CD4-positive, alpha-beta T cell treated with Interleukin-4 for 4 hours (primary cell): ENCODE results near the gene CD226.
"Not testable (repeated sequence)": the region's sequence is repeated elsewhere in the genome, so short reads cannot be mapped to it uniquely, and the experiment has no call there.

Source experiments
- DNase-seq: peaks from one replicate; pipeline ENCODE4 v3.0.0-alpha.2; 2020

The CD226 gene

DNA sequence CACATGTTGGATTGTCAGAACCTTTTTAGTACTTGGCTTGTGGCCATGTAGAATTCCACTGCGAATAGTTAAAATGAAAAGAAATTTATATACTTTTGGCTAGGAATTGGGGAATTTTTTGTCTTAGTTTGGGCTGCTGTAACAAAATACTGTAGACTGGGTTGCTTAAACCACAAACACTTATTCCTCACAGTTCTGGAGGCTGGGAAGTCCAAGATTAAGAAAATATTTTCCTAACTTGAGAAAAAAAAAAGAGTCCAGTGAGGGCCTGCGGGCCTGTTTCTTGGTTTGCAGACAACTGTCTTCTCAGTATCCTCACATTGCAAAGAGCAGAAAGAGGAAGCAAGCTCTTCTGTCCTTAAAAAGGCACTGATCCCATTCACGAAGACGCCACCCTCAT, 81.9 kb downstream of the CD226 start:
- no peak for DNase-seq

DNA sequence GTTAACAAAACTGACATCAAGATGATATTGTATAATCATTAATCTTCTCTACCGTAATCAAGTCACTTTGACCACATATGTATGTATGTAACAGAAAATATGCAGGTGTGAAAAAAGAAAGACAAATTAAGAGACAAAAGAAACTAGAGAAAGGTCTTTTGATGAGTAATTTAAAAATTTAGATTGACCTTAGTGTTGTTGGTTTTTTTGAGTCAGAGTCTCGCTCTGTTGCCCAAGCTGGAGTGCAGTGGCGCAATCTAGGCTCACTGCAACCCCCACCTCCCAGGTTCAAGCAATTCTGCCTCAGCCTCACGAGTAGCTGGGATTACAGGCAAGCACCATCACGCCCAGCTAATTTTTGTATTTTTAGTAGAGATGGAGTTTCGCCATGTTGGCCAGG, 82.9 kb downstream of the CD226 start:
- DNase-seq: not testable (repeated sequence)

DNA sequence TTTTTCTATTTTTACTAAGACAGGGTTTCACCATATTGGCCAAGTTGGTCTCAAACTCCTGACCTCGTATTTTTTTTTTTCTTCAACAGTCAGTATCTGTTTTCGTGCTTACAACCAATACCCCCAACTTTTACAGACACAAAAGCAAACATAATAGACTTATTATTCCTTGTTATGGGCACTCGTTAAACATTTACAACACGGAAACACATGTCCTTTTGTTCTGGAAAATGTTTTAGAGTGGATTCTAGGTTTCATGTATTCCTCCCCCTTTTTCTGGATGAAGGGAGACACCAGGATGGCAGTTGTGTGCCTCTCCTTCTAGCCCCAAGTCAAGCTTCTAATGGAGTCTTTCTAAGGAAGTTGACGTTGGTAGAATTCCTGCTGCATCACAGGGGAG, 88.8 kb downstream of the CD226 start:
- DNase-seq: no peak

DNA sequence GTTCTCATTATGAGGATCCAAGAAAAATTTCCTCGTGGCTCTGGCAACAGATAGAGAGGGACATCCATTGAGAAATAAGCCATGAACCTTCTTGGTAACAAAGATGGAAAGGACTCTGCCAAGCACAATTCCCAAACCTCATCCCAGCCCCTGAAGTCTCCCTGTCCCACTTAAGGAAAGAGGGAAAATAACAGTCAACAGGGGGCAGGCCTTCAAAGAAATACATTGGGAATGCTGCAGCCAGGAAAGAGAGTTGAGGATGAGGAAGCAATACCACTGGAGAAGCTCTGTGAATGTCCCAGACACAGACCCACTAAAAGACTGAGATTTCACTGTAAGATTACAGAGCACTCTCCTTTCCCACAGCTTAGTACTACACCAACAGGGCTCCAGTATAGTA, 93.2 kb downstream of the CD226 start:
- DNase-seq: no peak

DNA sequence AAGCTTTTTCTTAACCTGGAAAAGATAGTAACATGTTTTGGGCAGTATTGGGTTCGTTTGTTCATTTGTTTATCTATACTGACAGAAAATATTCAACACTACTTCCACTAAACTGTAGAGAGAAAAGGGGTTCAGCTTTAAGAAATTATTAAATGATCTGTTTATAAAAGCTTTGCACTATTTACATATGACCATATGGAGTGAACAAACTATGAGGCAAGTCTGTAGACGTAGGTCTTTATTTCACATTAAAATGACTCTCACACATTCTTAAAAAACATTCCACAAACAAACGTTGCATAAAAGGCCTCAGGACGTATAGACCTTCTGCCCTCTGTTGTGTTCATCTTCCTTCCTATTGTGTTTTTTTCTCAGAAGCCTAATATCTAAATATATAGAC, 94.6 kb downstream of the CD226 start:
- DNase-seq: no peak

DNA sequence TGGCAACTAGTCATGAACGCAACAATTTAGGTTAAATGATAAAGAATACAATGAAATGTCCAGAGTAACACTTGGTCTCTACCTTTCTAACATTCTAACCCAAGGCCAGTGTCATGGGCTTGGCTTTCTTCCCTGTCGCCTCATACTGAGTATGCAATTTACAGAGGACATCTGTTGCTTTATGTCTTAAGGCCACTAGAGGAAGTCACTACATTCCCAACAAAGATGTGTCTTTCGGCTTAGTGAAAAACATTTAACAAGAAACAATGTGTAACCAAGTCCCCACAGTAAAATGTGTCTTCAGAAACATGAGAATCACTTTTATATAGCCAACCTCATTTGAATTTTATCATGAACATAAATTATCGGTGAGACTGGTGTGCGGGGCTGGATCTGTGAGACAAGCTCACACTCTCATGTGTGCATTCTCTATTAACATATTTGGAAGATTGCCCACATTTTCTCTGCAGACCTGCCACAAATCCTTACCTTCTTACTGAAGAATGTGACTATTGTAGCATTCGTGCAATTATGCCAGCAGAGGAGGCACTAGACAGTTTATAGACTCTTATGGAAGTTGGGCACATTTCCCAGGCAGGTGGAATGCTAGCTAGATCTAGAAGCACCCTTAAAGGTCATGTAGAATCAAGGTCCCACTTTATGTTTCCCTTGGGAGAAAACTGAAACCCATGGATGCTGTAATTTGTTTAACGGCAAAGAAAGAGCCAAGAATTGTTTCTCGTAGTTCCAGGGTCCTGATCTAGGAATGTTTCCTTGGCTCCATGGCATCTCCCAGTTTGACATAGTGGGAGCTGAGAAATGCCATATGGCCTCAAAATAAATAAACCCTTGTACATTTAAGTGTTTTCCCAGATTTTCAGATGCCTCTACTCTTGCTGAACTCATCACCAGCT, 101.8 kb downstream of the CD226 start:
- no peak for DNase-seq

DNA sequence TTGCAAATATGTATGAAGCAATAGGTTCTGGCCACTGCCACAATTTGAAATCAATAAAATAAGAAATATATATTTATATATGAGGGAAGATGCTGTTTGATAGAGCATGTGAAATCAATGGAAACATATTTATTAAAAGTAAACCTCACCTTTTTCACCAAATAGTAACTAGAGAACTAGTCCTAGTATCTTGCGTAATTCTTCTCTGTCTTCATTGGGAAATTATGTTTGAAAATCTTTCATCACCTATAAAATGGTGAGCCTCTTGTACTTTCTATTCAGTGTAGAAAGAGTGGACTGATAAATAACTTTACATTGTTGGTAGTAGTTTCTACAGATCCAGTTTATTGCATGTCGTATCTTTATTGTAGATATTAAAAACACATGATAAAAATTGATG, 103.0 kb downstream of the CD226 start:
- no peak for DNase-seq

DNA sequence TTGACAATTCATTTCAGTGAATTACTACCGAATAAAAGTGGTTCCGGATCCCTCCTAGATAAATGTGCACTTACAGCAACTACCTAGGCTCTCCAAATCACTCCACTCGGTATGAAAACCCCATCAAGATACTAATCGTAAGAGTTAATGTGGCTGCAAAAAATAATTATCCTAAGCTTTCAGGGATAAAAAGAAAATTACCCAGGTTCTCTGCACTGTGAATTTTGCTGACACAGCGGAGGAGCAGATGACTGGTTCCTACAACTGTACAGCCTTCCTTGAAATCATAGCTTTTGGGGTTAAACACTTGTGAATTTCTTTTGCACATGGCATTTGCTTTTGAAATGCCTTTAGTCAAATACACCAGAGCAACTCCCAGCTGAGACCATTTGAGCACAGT, 104.7 kb downstream of the CD226 start:
- DNase-seq: no peak

DNA sequence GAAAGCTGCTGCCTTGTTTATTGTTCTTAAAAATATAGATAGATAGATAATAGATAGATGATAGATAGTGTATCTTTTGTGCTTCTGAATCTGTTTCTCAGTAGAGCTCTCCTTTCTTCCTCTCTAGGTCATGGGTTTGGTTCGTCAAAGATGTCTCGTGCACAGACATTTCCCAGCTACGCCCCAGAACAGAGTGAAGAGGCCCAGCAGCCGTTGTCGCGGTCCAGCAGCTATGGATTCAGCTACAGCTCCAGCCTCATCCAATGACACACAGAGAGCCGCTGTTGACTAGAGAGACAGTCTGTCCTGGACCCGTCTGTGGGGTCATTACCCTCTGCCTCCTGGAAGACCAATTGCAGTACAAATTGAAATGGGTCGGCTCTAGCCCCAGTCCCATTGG, 106.6 kb downstream of the CD226 start:
- DNase-seq: no peak

DNA sequence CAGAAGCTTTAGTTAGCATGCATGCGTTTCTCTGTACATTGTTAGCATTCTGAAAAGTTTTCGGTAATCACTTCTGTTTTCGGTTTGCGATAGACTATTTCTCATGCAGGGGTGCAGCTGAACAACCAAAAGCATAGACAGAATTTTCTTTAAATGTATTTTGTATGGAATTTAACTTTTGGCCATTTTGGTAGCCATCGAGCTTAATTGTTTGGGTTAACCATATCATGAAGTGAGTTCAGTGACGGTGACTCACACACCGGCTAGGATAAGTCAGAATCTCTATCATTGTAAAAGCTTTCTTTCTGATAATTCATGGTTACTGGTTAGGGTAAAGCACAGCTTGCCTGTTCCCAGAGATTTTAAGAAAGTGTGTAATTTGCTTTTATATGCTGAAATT, 107.2 kb downstream of the CD226 start:
- no peak for DNase-seq

DNA sequence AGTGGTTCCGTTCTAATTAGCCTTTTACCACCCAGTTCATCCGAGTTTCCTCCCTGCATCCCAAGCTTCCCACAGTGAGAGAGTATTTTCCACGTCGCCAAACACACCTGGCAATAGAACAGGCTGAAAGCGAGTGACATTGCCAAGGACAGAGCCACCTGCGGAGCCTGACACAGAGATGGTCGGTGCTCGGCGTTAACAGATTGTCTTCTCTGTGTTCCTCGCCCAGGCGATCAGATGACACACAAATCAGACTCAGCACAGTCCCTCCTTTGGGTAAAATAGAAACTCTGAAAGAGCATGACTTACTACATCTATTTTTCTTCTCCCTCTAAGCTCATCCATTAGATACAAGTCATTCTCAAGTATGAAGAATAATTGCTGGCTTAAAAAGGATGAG, 107.7 kb downstream of the CD226 start:
- no peak for DNase-seq

DNA sequence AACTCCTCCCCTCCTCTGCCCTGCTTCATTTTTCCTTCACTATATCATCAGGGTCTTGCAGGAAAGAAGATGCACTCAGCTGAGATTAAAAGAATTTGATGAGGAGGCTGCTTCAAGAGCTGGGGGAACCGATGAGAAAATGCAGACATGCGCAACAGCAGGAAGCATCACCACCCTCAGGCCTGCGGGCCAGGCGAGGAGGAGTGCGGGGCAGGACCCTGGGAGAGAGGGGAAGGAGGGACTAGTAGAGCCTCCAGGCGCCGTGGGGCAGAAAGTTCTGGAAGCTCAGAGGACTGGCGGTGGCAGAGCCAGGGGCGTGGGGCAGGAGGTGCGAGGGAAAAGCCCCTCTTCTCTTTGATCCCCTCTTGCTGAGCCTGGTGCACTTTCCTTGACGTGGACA, 108.2 kb downstream of the CD226 start:
- DNase-seq: no peak

DNA sequence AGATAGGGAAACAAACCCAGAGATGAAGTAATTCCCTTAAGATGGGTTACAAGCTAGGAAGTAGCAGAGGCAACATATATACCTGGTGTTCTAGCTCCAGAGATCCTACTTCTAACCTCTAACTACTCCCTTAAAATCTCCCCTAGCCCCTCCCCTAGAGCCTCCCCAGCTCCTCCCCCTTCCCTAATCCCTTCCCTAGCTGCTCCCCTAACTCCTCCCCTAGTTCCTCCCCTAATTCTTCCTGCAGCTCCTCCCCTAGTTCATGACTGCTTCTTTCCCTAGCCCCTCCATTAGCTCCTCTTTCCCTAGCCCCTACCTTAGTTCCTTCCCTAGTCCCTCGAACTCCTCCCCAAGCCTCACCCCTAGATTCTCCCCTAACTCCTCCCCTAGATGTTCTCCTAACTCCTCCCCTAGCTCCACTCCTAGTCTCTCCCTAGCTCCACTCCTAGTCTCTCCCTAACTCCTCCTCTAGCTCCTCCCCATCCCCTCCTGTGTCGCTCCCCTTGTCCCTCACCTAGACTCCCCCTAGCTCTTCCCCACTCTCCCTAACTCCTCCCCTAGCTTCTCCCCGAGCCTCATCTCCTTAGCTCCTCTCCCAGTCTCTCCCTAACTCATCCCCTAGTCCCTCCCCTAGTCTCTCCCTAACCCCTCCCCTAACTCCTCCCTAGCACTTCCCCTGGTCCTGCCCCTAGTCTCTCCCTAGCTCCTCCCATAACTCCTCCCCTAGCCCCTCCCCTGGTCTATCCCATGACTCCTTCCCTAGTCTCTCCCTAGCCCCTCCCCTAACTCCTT, 108.9 kb downstream of the CD226 start:
- DNase-seq: no peak

DNA sequence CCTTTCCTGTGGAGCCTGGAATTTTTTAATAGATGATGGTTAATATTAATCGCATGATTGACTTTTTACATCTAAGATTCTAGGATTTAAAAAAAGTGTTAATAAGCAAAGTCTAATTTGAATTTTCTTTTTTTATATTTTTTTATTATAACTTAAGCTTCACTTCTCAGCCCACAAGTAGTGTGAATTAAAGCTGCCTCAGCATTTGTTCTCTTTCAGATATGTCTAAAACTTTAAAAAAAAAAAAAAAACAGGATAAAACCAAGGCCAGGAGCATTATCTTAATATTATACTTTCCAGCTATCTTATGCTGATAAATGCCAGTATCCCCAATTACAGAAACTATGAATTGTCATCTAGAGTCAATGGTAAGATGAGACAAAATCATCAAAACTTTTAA, 109.7 kb downstream of the CD226 start:
- no peak for DNase-seq

DNA sequence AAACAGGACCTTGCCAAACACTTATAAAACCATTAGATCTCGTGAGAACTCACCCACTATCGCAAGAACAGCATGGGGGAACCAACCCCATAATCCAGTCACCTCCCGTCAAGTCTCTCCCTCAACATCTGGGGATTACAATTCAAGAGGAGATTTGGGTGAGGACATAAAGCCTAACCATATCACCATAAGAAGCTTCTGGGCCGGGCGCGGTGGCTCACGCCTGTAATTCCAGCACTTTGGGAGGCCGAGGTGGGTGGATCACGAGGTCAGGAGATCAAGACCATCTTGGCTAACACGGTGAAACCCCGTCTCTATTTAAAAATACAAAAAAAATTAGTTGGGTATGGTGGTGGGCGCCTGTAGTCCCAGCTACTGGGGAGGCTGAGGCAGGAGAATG, 112.7 kb downstream of the CD226 start:
- not testable (repeated sequence) for DNase-seq

DNA sequence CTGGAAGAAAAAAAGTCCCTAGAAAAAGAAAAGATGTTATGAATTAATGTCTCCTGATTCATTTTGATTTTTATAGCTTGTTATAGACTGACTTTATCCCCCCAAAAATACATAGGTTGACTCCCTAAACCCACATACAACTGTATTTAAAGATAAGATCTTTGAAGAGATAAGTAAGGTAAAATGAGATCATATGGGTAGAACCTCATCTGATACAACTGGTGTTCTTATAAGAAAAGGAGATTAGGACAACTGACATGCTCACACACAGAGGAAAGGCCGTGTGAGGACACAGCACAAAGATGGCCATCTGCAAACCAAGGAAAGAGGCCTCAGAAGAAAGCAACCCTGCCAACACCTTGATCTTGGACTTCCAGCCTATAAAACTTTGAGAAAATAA, 117.5 kb downstream of the CD226 start:
- no peak for DNase-seq

DNA sequence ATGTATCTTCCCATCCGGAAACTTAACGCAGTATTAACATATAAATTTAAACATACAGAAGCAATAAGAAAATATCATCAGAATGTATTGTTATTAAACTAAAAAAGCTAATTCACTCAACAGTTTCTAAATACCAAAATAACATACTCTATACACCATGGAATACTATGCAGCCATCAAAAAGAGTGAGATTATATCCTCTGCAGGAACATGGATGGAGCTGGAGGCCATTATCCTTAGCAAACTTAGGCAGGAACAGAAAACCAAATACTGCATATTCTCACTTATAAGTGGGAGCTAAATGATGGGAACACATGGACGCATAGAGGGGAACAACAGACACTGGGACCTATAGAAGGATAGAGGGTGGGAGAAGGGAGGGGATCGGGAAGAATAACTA, 127.1 kb downstream of the CD226 start:
- DNase-seq: no peak

DNA sequence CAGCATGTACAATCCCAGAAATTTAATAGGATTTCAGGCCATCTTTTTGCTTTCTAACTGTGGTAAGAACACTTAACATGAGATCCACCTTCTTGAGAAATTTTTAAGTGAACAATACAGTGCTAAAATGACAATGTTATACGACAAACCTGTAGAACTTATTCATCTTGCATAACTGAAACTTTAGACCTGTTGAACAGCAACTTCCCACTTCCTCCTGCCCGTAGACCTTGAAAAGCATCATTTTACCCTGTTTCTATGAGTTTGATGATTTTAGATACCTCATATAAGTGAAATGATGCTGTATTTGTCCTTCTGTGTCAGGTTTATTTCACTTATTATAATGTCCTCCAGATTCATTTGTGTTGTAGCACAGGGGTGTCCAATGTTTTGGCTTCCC, 128.2 kb downstream of the CD226 start:
- no peak for DNase-seq

DNA sequence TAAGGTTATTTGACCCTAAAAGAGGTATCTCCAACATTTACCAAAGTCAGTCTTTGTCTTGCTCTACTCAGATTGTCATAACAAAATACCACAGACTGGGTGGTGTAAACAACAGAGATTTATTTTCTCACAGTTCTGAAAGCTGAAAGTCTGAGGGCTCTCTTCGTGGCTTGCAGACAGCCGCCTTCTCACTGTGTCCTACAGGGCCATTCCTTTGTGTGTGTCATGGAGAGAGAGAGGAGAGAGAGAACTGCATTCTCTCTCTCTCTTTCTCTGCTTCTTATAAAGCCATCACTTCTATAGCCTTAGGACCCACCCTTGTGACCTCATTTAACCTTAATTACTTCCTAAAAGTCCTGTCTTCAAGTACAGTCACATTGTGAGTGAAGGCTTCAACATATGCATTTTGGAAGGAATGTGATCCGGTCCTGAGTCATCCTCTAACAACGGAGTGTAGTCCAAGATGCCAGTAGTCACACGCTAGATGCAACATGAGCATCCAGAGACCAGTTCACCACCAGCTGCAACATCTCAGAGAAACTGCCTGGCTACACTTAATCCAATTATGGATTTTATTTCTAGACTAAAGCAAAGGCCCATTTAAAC, 130.2 kb downstream of the CD226 start:
- no peak for DNase-seq

DNA sequence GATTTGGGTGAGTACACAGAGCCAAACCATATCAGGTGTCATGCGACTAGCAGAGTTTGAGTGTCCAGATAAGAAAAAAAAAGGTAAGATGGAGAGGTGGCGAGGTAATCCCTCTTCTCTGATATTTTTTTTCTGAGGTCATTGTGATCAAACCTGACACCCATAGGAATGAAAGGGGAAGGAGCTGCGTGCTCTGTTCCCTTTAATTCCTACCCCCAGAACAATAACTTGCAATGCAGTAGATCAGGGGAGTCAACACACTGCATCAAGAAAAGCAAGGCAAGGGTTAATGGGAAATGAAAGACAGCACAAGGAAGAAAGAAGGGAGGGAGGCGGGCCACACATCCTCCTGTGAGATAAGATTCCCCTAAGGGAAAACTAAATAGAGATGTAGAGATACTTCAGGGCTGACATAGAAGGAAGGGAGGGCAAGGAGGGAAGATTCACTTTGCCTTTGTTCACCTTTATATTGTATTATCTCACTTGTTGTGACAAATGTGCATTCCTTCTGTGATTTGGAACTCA, 132.8 kb downstream of the CD226 start:
- no peak for DNase-seq

DNA sequence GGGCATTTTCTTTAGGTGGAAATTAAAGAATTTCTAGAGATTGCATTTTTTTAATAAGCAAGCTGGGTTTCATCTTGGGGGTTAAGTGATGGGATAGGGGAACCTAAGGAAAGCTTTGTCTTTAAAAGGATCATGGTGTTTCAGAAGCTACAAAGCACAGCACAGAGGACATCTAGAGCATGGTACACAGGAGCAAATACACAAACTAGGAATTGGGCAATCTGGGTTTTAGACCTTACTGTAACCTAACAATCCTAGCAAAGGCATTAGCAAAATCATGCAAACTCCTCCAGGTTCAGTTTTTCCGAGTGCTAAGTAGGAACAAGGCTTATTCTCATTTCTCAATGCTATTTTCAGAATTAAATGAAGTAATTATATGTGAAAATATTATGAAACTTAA, 134.1 kb downstream of the CD226 start:
- DNase-seq: no peak

DNA sequence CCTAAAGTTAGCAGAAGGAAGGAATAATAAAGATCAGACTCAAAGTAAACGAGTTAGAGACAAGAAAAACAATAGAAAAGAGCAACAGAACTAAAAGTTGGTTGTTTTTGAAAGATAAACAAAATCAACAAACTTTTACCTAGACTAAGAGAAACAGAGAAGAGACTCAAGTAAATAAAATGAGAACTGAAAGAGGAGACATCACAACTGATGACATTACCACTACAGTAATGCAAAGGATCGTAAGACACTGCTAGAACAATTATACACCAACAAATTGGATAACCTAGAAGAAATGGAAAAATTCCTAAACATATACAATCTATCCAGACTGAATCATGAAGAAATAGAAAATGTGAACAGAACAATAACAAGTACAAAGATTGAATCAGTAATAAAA, 139.3 kb downstream of the CD226 start:
- DNase-seq: no peak

DNA sequence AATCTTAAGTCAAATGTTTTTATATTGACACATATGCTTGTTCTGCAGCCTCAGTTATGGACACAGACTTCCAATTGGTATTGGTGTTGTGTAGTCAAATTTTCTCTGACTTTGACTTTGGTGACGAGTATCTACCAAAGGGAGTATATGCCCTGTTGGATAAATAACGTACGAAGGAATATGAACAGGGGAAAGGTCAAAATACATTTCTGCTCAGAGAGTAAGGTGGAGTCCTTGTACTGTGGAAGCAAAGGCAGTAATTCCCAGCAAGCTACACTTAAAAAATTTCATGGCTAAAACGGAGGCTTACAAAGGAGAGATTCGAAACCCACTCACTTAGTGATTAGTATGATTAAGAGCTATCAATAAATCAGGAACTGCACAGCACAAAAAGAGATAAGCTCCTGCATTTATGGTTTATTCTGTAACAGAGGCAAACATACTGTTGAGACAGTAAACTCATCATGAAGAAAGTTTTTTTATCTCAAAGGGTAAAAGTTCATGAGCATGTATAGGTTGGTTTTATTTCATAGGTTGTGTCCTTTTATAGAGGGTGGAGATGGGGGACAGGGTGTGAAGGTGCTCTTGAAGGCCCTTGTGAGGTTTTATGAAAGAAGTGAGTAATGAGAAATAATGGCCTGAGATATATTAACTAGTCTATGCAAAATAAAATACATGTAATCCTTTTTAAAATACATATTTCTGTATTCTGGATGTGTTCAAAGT, 142.7 kb downstream of the CD226 start:
- DNase-seq: no peak
